Left lung (tissue), 10 donors: ENCODE results near the gene POLR2F. TPM values are rescaled to one million over a fixed set of nuclear protein-coding genes. Genes with fewer than 3 reads are reported as not detected.
"Not testable (repeated sequence)": the region's sequence is repeated elsewhere in the genome, so short reads cannot be mapped to it uniquely, and the experiment has no call there.

ENCODE experiments used
- ATAC-seq: fragments of 200-7000 bp; cut with Tn5 transposase; one replicate; pipeline ENCODE4 v1.9.1; 2020; ENCODE audit warnings: moderate library complexity
- DNase-seq, 4 donors: peaks; one replicate each; pipeline ENCODE4 v3.0.0-alpha.2; 2013 to 2020
- H3K27ac ChIP-seq, 2 donors: fragments of 200-600 bp; sonication (generic) in 1 of 2; one replicate each; pipeline versions ENCODE4 v1.5.0 to v1.8.0; 2020 to 2021
- H3K27me3 ChIP-seq, 2 donors: fragments of 200-600 bp; sonication (generic) in 1 of 2; one replicate each; pipeline versions ENCODE4 v1.5.0 to v1.8.0; 2020 to 2021
- H3K36me3 ChIP-seq, 2 donors: fragments of 200-600 bp; sonication (generic) in 1 of 2; one replicate each; pipeline versions ENCODE4 v1.5.0 to v1.8.0; 2020 to 2021
- H3K4me1 ChIP-seq, 2 donors: fragments of 200-600 bp; one replicate each; pipeline ENCODE4 v1.8.0; 2021
- H3K4me3 ChIP-seq, 2 donors: fragments of 200-600 bp; sonication (generic) in 1 of 2; one replicate each; pipeline versions ENCODE4 v1.5.0 to v1.8.0; 2020 to 2021; ENCODE audit warnings: mild to moderate bottlenecking in 1 of 2
- H3K9me3 ChIP-seq, 2 donors: fragments of 200-600 bp; sonication (generic) in 1 of 2; one replicate each; pipeline versions ENCODE4 v1.5.0 to v1.8.0; 2020 to 2021
- CTCF ChIP-seq, 2 donors: fragments of 200-600 bp; sonication (generic) in 1 of 2; IDR thresholded peaks; one replicate each; pipeline versions ENCODE4 v1.5.0 to v1.8.0; 2021; ENCODE audit warnings: antibody characterized with exemption in 2 of 2
- intact Hi-C, 2 donors: fragments of 100-400 bp; cut with DNase I; formaldehyde crosslinking; loops; one replicate each; pipeline versions ENCODE4 v1.11.2 to v1.14.2; 2022
- polyA plus RNA-seq, 6 donors: library from polyadenylated mRNA; unstranded; fragments of 120-200 nt; gene quantifications; one replicate each; pipeline ENCODE4 v1.2.1, GENCODE V29; 2013; ENCODE audit not compliant: insufficient read length in 6 of 6
- total RNA-seq, 2 donors: library from RNA; stranded (reverse); fragmentation: NEBNext Ultra II Directional; extraction: Animal tissue kit (Norgen Biotek cat#: 25700); gene quantifications; one replicate each; pipeline ENCODE4 v1.2.1, GENCODE V29; 2021
- donor health status: DM: no; HTN: yes; CAD: no.
- donor health status: DM: no; HTN: no; CAD: no.

POLR2F gene
- total and polyA plus RNA-seq, 8 donors: 49.2 to 66.0 (median 60.2) TPM

- intact Hi-C loops: no loop called here
- ATAC-seq (no peak), DNase-seq (no peak)
- H3K27ac ChIP-seq: no peak overlapping the region
- H3K36me3 ChIP-seq: peaks cover 0 to 52% of the 10 kb centered on the region in 2 donors
- no peak for TF ChIP-seq CTCF (IDR thresholded peaks at IDR 0.05)
- no peaks in the 10 kb centered on the region for H3K27me3 ChIP-seq
- H3K4me3 ChIP-seq: no peak overlapping the region
- no peaks in the 10 kb centered on the region for H3K4me1 ChIP-seq
- no peaks in the 10 kb centered on the region for H3K9me3 ChIP-seq
Observed at GRCh38 chr22:37943136-37943824, 10.2 kb upstream of the POLR2F start.

GRCh38 chr22:37943825-37944198, 9.7 kb upstream of the POLR2F start:
- Histone ChIP-seq H3K9me3 (no peaks in the 10 kb centered on the region), H3K36me3 (peaks cover 0 to 49% of the 10 kb centered on the region in 2 donors), H3K4me1 (no peaks in the 10 kb centered on the region), H3K4me3 (no peak overlapping the region), H3K27ac (no peak overlapping the region), H3K27me3 (no peaks in the 10 kb centered on the region)
- DNase-seq: no peak
- no peak for ATAC-seq
- TF ChIP-seq CTCF (IDR thresholded peaks at IDR 0.05): no peak
- intact Hi-C loops: no loop called here

- H3K4me3 ChIP-seq, H3K4me1 ChIP-seq, H3K27ac ChIP-seq, ATAC-seq, H3K27me3 ChIP-seq, DNase-seq, H3K9me3 ChIP-seq, intact Hi-C loops: not testable (repeated sequence)
- peaks cover 0 to 43% of the 10 kb centered on the region in 2 donors for H3K36me3 ChIP-seq
Observed at GRCh38 chr22:37944423-37944822, 9.1 kb upstream of the POLR2F start.

GRCh38 chr22:37947142-37947795, 6.2 kb upstream of the POLR2F start:
- ATAC-seq, H3K4me1 ChIP-seq, H3K27ac ChIP-seq, H3K27me3 ChIP-seq, intact Hi-C loops, H3K9me3 ChIP-seq, H3K4me3 ChIP-seq: not testable (repeated sequence)
- peak in 1 of 4 donors; percentile 55 for DNase-seq
- H3K36me3 ChIP-seq: peaks cover 0 to 14% of the 10 kb centered on the region in 2 donors

- no peak for ATAC-seq
- intact Hi-C loops: no loop called here
- Histone ChIP-seq H3K36me3 (peaks cover 0 to 3% of the 10 kb centered on the region in 2 donors), H3K27me3 (peaks cover 0 to 14% of the 10 kb centered on the region in 2 donors), H3K27ac (no peak overlapping the region), H3K9me3 (no peaks in the 10 kb centered on the region), H3K4me3 (no peak overlapping the region), H3K4me1 (peaks cover 11 to 27% of the 10 kb centered on the region in 2 donors)
- TF ChIP-seq CTCF (IDR thresholded peaks at IDR 0.05): no peak
- DNase-seq: no peak
Observed at GRCh38 chr22:37951305-37951704, 2.2 kb upstream of the POLR2F start.

GRCh38 chr22:37952629-37953028, 870 bp upstream of the POLR2F start:
- Histone ChIP-seq H3K4me1 (peaks cover 11 to 27% of the 10 kb centered on the region in 2 donors), H3K36me3 (peaks cover 0 to 17% of the 10 kb centered on the region in 2 donors), H3K27me3 (peaks cover 0 to 14% of the 10 kb centered on the region in 2 donors), H3K4me3 (peak overlapping the region; percentile 88 to 90)
- ATAC-seq: peak; percentile 28
- intact Hi-C loops, H3K27ac ChIP-seq, H3K9me3 ChIP-seq, DNase-seq: not testable (repeated sequence)
